HepG2 (cell line): ENCODE results near the gene EIF4A3. TPM values are rescaled to one million over a fixed set of nuclear protein-coding genes. Genes with fewer than 3 reads are reported as not detected.

Experiments
- ATAC-seq: fragments of 200-7000 bp; cut with Tn5 transposase; 3 replicates; pipeline ENCODE4 v1.9.1; 2020; ENCODE audit warnings: mild to moderate bottlenecking, moderate library complexity
- BruUV-seq: library from RNA; stranded (reverse); fragments of 400-500 nt; replicated peaks from 2 replicates; lab custom pipeline; 2021; lab: Mats Ljungman, UMichigan
- CTCF ChIA-PET: fragments of 300-600 bp; formaldehyde crosslinking; extraction: SDS; loops from one replicate; lab custom pipeline; 2021; ENCODE audit warnings: low total read pairs, inconsistent platforms, low intra/inter-chr PET ratio; lab: Yijun Ruan, JAX
- POLR2A ChIA-PET: fragments of 350-600 bp; sonication (Branson Sonifier 250); formaldehyde crosslinking; loops from one replicate; lab custom pipeline; 2020; ENCODE audit warnings: antibody characterized with exemption, inconsistent platforms; lab: Yijun Ruan, JAX
- DNase-seq: peaks from one replicate; pipeline ENCODE4 v3.0.0-alpha.2; 2015; ENCODE audit warnings: low spot score
- FAIRE-seq: peaks from 3 replicates; lab custom pipeline; 2011; peaks lifted over from hg19 to GRCh38; lab: Jason Lieb, UNC
- H2AFZ ChIP-seq: one replicate; pipeline ENCODE4 v1.6.1; 2011; ENCODE audit warnings: low read length, inconsistent platforms
- H3K27ac ChIP-seq: fragments of 300-600 bp; 3 replicates; pipeline ENCODE4 v1.8.0; 2011; ENCODE audit warnings: mixed run types, mild to moderate bottlenecking, mixed read lengths, low read length, inconsistent platforms; ENCODE audit not compliant: insufficient read depth; ENCODE audit errors: extremely low read length
- H3K27me3 ChIP-seq, 2 experiments: fragments of 200-600 bp in 1 of 2; 2 replicates in 1 of 2; 3 replicates in 1 of 2; pipeline versions ENCODE4 v1.6.0 to v1.8.0; 2011; ENCODE audit warnings: low read length in 2 of 2, mild to moderate bottlenecking in 2 of 2, moderate library complexity in 2 of 2, inconsistent platforms in 1 of 2; ENCODE audit not compliant: insufficient read depth in 2 of 2, control insufficient read depth in 1 of 2
- H3K36me3 ChIP-seq, 2 experiments: fragments of 200-600 bp in 1 of 2; replicated peaks in 1 of 2; 2 replicates in 1 of 2; 3 replicates in 1 of 2; pipeline versions ENCODE4 v1.5.1 to v1.8.0; 2011; ENCODE audit warnings: low read length in 2 of 2, inconsistent platforms in 1 of 2; ENCODE audit not compliant: insufficient read depth in 2 of 2, control insufficient read depth in 1 of 2
- H3K4me1 ChIP-seq: 2 replicates; pipeline ENCODE4 v1.5.1; 2012; ENCODE audit warnings: low read length, inconsistent platforms; ENCODE audit not compliant: insufficient read depth
- H3K4me2 ChIP-seq: 2 replicates; pipeline ENCODE4 v1.6.0; 2011; ENCODE audit warnings: low read depth, low read length, inconsistent platforms
- H3K4me3 ChIP-seq, 3 experiments: fragments of 200-600 bp in 1 of 3; sonication (generic), shearing (Covaris generic) in 1 of 3; replicated peaks in 1 of 3; 2 replicates each; pipeline ENCODE4 v1.5.1; 2011 to 2016; ENCODE audit warnings: low read length in 3 of 3, inconsistent platforms in 2 of 3, low read depth in 2 of 3, mild to moderate bottlenecking in 2 of 3, control low read depth in 1 of 3, mixed read lengths in 1 of 3; ENCODE audit not compliant: insufficient read depth in 1 of 3
- H3K79me2 ChIP-seq: one replicate; pipeline ENCODE4 v1.6.1; 2011; ENCODE audit warnings: low read length, inconsistent platforms; ENCODE audit not compliant: insufficient read depth
- H3K9ac ChIP-seq: 2 replicates; pipeline ENCODE4 v1.6.0; 2011; ENCODE audit warnings: mild to moderate bottlenecking, low read depth, low read length, inconsistent platforms; ENCODE audit not compliant: insufficient read depth
- H3K9me3 ChIP-seq: 2 replicates; pipeline ENCODE4 v1.5.1; 2012; ENCODE audit warnings: mild to moderate bottlenecking, low read length
- H4K20me1 ChIP-seq: 2 replicates; pipeline ENCODE4 v1.6.0; 2011; ENCODE audit warnings: inconsistent platforms, mild to moderate bottlenecking, low read length, moderate library complexity; ENCODE audit not compliant: insufficient read depth
- KDM2A ChIP-seq: sonication (generic); formaldehyde crosslinking; IDR thresholded peaks from 2 replicates; pipeline ENCODE4 v1.4.0; 2020; ENCODE audit warnings: low read depth, missing genetic modification reagents, borderline replicate concordance
- NFYB ChIP-seq: sonication (generic); formaldehyde crosslinking; IDR thresholded peaks from 2 replicates; pipeline ENCODE4 v1.4.0; 2020; ENCODE audit warnings: missing genetic modification reagents
- PCBP1 ChIP-seq: fragments of 200-400 bp; formaldehyde crosslinking; IDR thresholded peaks from 2 replicates; pipeline ENCODE4 v1.6.1; 2017; ENCODE audit warnings: mild to moderate bottlenecking, low read depth, low read length, borderline replicate concordance
- PCBP2 ChIP-seq: fragments of 200-400 bp; formaldehyde crosslinking; optimal IDR thresholded peaks from 2 replicates; pipeline ENCODE3; 2018; ENCODE audit warnings: low read length, low read depth; ENCODE audit not compliant: poor library complexity, severe bottlenecking
- SMARCE1 ChIP-seq: fragments of 450-650 bp; IDR thresholded peaks from 2 replicates; pipeline ENCODE4 v1.6.1; 2017; ENCODE audit warnings: borderline replicate concordance
- YY1 ChIP-seq: IDR thresholded peaks from 2 replicates; pipeline ENCODE4 v1.6.1; 2011; ENCODE audit warnings: low read length, low read depth, moderate library complexity, mild to moderate bottlenecking; ENCODE audit not compliant: insufficient read depth, insufficient replicate concordance
- ZNF224 ChIP-seq: sonication (generic); formaldehyde crosslinking; IDR thresholded peaks from 2 replicates; pipeline ENCODE4 v1.5.0; 2020; ENCODE audit warnings: mild to moderate bottlenecking, missing genetic modification reagents
- WGBS: methylation state at CpG from one replicate; pipeline ENCODE4 v1.1.6; 2017; ENCODE audit warnings: low lambda C conversion rate; 5-methylcytosine and 5-hydroxymethylcytosine counted together
- in situ Hi-C: cut with HindIII; loops from 2 replicates; pipeline ENCODE4 v1.10.0; 2017; ENCODE audit warnings: low pct_unique_long_range_greater_than_20kb; ENCODE audit not compliant: extremely low pct_ligation_motif_present
- intact Hi-C: fragments of 100-400 bp; cut with micrococcal nuclease; formaldehyde crosslinking; loops from one replicate; pipeline ENCODE4 v1.10.0; 2022; ENCODE audit not compliant: unreplicated experiment
- polyA plus RNA-seq, 8 experiments: library from polyadenylated mRNA; depleted of rRNA in 3 of 8; stranded (reverse) in 7 of 8; unstranded in 1 of 8; fragments of >200 nt; fragmentation: Illumina TruSeq in 4 of 8; extraction: Trizol in 4 of 8; gene quantifications; 2 replicates each; pipeline versions ENCODE4 v1.2.1 to v1.2.3, GENCODE V29; 2011 to 2016; ENCODE audit warnings: low read depth in 4 of 8, missing spikeins in 1 of 8, mixed read lengths in 1 of 8; ENCODE audit not compliant: insufficient read depth in 1 of 8
- total RNA-seq, 5 experiments: library from RNA; depleted of rRNA; stranded (reverse); fragments of >200 nt; fragmentation: Illumina TruSeq; extraction: Trizol; gene quantifications; 2 replicates each; pipeline ENCODE4 v1.2.3, GENCODE V29; 2016; ENCODE audit warnings: low read depth in 1 of 5
- TF ChIP-seq, protein P1 (sequence below): sonication (generic); formaldehyde crosslinking; IDR thresholded peaks from 2 replicates; pipeline ENCODE4 v1.4.0; 2020; ENCODE audit warnings: missing genetic modification reagents, borderline replicate concordance
- TF ChIP-seq, protein P2 (sequence below): sonication (generic); formaldehyde crosslinking; IDR thresholded peaks from 2 replicates; pipeline ENCODE4 v1.8.1; 2022; ENCODE audit warnings: low read depth, mild to moderate bottlenecking, missing genetic modification reagents

Gene EIF4A3
- total and polyA plus RNA-seq, 2 of the 13 experiments (the other 11 are each of a cell fraction or from before 2014, with no cell fraction given) = 145 to 187 TPM

DNA sequence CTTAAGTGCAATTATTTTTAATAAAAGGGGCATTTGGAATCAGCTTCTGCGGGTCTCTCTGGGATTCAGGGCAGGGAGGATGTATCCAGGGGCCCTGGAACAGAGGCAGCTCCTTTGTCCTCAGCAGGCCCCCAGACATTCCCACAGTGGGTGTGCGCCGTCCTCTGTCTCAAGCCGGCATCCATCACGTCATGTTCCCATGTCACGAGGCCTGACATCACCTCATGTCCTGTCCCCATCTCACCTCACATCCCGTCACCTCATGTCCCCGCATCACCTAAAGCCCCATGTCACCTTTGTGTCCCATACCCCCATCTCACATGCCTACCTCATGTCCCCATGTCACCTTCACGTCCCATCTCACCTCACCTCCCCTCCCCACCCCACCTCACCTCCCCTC lies 27.1 kb downstream of the EIF4A3 start:
- ATAC-seq (no peak), DNase-seq (no peak), FAIRE-seq (no peak)
- BruUV-seq = no TSS peak
- Histone ChIP-seq H3K27me3 (no peaks in the 10 kb centered on the region; a peak in 1 of 5 replicates), H2AFZ (no peak overlapping the region), H3K79me2 (no peaks in the 10 kb centered on the region), H3K4me2 (no peak overlapping the region), H3K4me1 (peaks cover 13% of the 10 kb centered on the region), H3K4me3 (no peak overlapping the region), H3K36me3 (no peaks in the 10 kb centered on the region), H3K9ac (no peak overlapping the region), H3K27ac (no peak overlapping the region), H4K20me1 (no peaks in the 10 kb centered on the region), H3K9me3 (no peaks in the 10 kb centered on the region)
- ChIA-PET POLR2A (interaction anchor here (1.0 kb wide), 1 partner anchor 18 kb away, joined by 3 read pairs; the partner anchor contains the start of gene GAA), CTCF (no interaction called here)
- WGBS = 93% methylated on average over 9 of the region's 9 CpGs
- in situ Hi-C loops = loop anchor here (5.0 kb wide), 1 partner anchor 113 kb away; no protein-coding TSS in a partner anchor
- 0 out of 2 replicates have a peak, but pooled peaks have one; percentile 68 for TF ChIP-seq PCBP1
- TF ChIP-seq SMARCE1 = no peak
- TF ChIP-seq YY1 = no peak
- TF ChIP-seq NFYB (CRISPR knock-in tag) = no peak
- TF ChIP-seq KDM2A (CRISPR knock-in tag) = no peak
- peak; percentile 61 for TF ChIP-seq PCBP2
- TF ChIP-seq, protein P1, sequence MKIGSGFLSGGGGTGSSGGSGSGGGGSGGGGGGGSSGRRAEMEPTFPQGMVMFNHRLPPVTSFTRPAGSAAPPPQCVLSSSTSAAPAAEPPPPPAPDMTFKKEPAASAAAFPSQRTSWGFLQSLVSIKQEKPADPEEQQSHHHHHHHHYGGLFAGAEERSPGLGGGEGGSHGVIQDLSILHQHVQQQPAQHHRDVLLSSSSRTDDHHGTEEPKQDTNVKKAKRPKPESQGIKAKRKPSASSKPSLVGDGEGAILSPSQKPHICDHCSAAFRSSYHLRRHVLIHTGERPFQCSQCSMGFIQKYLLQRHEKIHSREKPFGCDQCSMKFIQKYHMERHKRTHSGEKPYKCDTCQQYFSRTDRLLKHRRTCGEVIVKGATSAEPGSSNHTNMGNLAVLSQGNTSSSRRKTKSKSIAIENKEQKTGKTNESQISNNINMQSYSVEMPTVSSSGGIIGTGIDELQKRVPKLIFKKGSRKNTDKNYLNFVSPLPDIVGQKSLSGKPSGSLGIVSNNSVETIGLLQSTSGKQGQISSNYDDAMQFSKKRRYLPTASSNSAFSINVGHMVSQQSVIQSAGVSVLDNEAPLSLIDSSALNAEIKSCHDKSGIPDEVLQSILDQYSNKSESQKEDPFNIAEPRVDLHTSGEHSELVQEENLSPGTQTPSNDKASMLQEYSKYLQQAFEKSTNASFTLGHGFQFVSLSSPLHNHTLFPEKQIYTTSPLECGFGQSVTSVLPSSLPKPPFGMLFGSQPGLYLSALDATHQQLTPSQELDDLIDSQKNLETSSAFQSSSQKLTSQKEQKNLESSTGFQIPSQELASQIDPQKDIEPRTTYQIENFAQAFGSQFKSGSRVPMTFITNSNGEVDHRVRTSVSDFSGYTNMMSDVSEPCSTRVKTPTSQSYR (CRISPR knock-in tag) = no peak
- no peak for TF ChIP-seq ZNF224 (CRISPR knock-in tag)
- TF ChIP-seq, protein P2, sequence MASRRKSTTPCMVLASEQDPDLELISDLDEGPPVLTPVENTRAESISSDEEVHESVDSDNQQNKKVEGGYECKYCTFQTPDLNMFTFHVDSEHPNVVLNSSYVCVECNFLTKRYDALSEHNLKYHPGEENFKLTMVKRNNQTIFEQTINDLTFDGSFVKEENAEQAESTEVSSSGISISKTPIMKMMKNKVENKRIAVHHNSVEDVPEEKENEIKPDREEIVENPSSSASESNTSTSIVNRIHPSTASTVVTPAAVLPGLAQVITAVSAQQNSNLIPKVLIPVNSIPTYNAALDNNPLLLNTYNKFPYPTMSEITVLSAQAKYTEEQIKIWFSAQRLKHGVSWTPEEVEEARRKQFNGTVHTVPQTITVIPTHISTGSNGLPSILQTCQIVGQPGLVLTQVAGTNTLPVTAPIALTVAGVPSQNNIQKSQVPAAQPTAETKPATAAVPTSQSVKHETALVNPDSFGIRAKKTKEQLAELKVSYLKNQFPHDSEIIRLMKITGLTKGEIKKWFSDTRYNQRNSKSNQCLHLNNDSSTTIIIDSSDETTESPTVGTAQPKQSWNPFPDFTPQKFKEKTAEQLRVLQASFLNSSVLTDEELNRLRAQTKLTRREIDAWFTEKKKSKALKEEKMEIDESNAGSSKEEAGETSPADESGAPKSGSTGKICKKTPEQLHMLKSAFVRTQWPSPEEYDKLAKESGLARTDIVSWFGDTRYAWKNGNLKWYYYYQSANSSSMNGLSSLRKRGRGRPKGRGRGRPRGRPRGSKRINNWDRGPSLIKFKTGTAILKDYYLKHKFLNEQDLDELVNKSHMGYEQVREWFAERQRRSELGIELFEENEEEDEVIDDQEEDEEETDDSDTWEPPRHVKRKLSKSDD (CRISPR knock-in tag) = no peak
- intact Hi-C loops = no loop called here
